Peyer's patch (tissue), 4 donors: ENCODE measurements around the gene RAE1.
A peak's percentile ranks its signal among the peaks of the same experiment; 100 is the strongest.

ENCODE experiments used
- POLR2A ChIP-seq, 2 donors: fragments of 450-650 bp; IDR thresholded peaks; one replicate each; pipeline ENCODE4 v1.5.1; 2017; ENCODE audit warnings: antibody characterized with exemption in 2 of 2, mild to moderate bottlenecking in 2 of 2, moderate library complexity in 2 of 2
- TF ChIP-seq, protein P1 (sequence below), 6 experiments: fragments of 450-650 bp in 4 of 6; fragments of 200-600 bp in 2 of 6; sonication (generic) in 1 of 6; IDR thresholded peaks; one replicate each; pipeline ENCODE4 v1.5.1; 2017 to 2019; ENCODE audit warnings: antibody characterized with exemption in 6 of 6, mild to moderate bottlenecking in 3 of 6, moderate library complexity in 1 of 6

DNA sequence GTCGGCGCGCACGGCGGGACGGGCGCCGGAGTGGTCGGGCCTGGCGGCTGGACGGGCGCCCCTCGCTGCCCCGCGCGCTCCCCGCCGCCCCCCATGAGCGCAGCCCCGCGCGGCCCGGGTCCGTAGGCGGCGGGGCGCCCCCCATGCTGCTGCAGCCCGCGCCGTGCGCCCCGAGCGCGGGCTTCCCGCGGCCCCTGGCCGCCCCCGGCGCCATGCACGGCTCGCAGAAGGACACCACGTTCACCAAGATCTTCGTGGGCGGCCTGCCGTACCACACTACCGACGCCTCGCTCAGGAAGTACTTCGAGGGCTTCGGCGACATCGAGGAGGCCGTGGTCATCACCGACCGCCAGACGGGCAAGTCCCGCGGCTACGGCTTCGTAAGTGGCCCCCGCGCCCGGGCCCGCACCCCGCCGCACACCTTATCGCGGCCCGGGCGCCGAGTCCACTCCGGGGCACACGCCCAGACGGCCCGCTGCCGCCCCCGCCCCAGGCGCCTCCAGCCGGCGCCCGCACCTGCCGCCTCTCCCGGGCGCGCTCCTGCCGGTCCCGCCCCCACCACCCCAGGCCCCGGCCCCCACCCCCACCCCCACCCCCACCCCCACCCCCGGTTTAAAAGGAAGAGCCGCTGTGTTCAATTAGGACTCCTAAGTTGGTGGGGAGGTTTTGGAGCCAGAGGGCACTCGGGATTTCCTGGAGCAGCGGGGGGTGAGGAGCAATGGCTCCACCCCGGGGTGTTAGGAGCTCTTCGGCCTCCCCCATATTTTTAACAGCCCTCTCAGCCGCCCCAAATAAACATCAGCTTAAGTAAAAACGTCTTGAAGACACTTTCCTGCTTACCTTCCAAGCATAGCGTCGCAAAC lies 40.6 kb downstream of the RAE1 start:
- TF ChIP-seq, protein P1, sequence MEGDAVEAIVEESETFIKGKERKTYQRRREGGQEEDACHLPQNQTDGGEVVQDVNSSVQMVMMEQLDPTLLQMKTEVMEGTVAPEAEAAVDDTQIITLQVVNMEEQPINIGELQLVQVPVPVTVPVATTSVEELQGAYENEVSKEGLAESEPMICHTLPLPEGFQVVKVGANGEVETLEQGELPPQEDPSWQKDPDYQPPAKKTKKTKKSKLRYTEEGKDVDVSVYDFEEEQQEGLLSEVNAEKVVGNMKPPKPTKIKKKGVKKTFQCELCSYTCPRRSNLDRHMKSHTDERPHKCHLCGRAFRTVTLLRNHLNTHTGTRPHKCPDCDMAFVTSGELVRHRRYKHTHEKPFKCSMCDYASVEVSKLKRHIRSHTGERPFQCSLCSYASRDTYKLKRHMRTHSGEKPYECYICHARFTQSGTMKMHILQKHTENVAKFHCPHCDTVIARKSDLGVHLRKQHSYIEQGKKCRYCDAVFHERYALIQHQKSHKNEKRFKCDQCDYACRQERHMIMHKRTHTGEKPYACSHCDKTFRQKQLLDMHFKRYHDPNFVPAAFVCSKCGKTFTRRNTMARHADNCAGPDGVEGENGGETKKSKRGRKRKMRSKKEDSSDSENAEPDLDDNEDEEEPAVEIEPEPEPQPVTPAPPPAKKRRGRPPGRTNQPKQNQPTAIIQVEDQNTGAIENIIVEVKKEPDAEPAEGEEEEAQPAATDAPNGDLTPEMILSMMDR (IDR thresholded peaks at IDR 0.05), result no peak
- TF ChIP-seq POLR2A (IDR thresholded peaks at IDR 0.05), result peak in 1 of 2 donors; percentile 43
